ENCODE data around the gene PTPN22. TPM values are rescaled to one million over a fixed set of nuclear protein-coding genes. Genes with fewer than 3 reads are reported as not detected.

PTPN22 gene
- total RNA-seq, 1 donor from 2014 or later, result 0.44 TPM

DNA sequence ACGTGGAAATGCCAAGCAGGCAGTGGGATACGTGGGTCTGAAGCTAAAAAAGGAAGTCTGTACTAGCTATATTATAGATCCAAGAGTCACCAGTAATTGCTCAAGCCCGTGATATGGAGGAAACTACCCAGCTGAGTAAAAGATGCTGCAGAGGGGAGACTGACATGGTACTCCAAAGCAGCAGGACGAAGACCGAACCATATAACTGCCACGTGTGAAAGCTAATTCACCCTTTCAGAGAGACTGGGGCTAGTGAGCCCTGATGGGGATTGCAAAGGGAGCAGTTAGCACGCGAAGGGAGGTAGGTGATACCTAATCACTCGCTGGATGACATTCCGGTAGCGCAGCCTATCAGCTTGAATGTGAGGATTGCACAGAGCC lies 32.8 kb upstream of the PTPN22 start:
- Histone ChIP-seq H3K9me3 (replicated peaks) (no peaks in the 10 kb centered on the region), H3K27ac (replicated peaks) (peak overlapping the region; percentile 93), H3K27me3 (ENCODE audit: low read depth) (no peaks in the 10 kb centered on the region), H3K4me3 (peak overlapping the region; percentile 71), H3K4me1 (peaks cover 42% of the 10 kb centered on the region), H3K36me3 (peaks cover 51% of the 10 kb centered on the region)
- intact Hi-C loops (cut with micrococcal nuclease), result loop anchor here (2.0 kb wide), 1 partner anchor 27 kb away; no protein-coding TSS in a partner anchor
- DNase-seq, result no peak
- TF ChIP-seq CTCF (IDR thresholded peaks at IDR 0.05; ENCODE audit: borderline replicate concordance), result no peak

DNA sequence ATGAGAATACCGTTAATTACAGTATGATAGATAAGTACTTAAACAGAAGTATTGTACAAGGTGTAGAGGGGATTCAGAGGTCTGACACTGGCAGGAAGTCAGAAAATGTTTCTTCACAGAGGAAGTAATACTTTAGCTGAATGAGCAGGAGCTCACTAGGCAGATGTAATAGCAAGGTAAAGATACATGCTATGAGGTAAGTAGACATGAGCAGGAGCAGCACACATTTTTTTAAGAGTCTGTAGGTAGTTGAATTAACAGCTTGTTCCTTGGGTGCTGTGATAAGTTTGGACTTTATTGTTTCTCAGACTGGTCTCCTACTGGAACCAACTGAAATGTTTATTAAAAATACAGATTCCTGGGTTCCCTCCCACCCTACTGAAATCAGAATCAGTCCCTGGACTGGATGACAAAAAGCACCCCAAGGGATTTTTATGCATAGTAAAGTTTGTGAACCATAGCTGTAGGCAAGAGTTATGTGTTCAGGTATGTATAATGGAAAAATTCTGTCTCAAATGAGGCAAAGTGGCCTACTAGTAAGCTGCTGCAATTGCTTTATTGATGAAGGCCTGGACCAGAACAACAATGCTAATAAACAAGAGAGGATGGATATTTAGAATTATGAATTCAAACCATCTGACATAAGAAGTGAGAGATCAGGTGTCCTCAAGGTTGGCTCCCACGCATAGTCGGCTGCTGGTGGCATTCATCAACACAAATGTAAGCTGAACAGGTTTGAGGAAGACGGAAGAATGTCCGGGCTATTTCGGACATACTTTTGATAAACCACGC lies 32.2 kb upstream of the PTPN22 start:
- no peak for TF ChIP-seq CTCF (IDR thresholded peaks at IDR 0.05; ENCODE audit: borderline replicate concordance)
- Histone ChIP-seq H3K36me3 (peaks cover 51% of the 10 kb centered on the region), H3K4me3 (peak overlapping the region; percentile 71), H3K9me3 (replicated peaks) (no peaks in the 10 kb centered on the region), H3K4me1 (peaks cover 47% of the 10 kb centered on the region), H3K27ac (replicated peaks) (peak overlapping the region; percentile 93), H3K27me3 (ENCODE audit: low read depth) (no peaks in the 10 kb centered on the region)
- DNase-seq, result no peak
- intact Hi-C loops (cut with micrococcal nuclease), result loop anchor here (2.0 kb wide), 1 partner anchor 27 kb away; no protein-coding TSS in a partner anchor

- Histone ChIP-seq H3K36me3 (peaks cover 65% of the 10 kb centered on the region), H3K4me3 (no peak overlapping the region), H3K27me3 (ENCODE audit: low read depth) (no peaks in the 10 kb centered on the region), H3K27ac (replicated peaks) (no peak overlapping the region), H3K9me3 (replicated peaks) (no peaks in the 10 kb centered on the region), H3K4me1 (peaks cover 44% of the 10 kb centered on the region)
- DNase-seq, result no peak
- TF ChIP-seq CTCF (IDR thresholded peaks at IDR 0.05; ENCODE audit: borderline replicate concordance), result no peak
- intact Hi-C loops (cut with micrococcal nuclease), result no loop called here
These were observed 29.7 kb upstream of the PTPN22 start for GRCh38 chr1:113901191-113901590.

DNA sequence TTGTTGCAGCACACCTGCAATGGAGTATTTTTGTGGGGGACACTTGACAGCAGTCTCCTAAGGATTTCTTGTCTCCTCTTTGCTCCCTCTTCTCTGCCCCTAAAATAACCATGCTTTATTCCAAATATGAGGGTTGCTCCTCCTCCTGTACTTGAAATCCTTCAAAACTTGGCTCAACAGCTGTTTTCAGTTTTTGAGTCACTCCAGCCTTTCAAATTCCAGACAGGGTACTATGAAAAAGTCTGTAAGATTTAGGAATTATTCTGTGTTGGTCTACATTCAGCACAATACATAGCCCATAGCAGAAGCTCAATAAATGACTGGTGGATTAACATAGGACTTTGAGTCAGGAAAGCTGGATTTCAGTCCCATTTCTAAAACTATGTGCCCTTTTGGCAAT lies 27.6 kb upstream of the PTPN22 start:
- Histone ChIP-seq H3K27me3 (ENCODE audit: low read depth) (no peaks in the 10 kb centered on the region), H3K4me1 (peaks cover 30% of the 10 kb centered on the region), H3K9me3 (replicated peaks) (no peaks in the 10 kb centered on the region), H3K27ac (replicated peaks) (no peak overlapping the region), H3K36me3 (peaks cover 83% of the 10 kb centered on the region), H3K4me3 (no peak overlapping the region)
- no peak for DNase-seq
- intact Hi-C loops (cut with micrococcal nuclease), result no loop called here
- TF ChIP-seq CTCF (IDR thresholded peaks at IDR 0.05; ENCODE audit: borderline replicate concordance), result no peak

GRCh38 chr1:113898241-113898814 lies 26.8 kb upstream of the PTPN22 start:
- H3K4me1 ChIP-seq, result peaks cover 22% of the 10 kb centered on the region
- peaks cover 83% of the 10 kb centered on the region for H3K36me3 ChIP-seq
- H3K27ac ChIP-seq (replicated peaks), result no peak overlapping the region
- DNase-seq, result no peak
- H3K27me3 ChIP-seq (ENCODE audit: low read depth), result no peaks in the 10 kb centered on the region
- no peak for TF ChIP-seq CTCF (IDR thresholded peaks at IDR 0.05; ENCODE audit: borderline replicate concordance)
- intact Hi-C loops (cut with micrococcal nuclease), result no loop called here
- H3K9me3 ChIP-seq (replicated peaks), result no peaks in the 10 kb centered on the region
- no peak overlapping the region for H3K4me3 ChIP-seq

All from left ventricle myocardium inferior (tissue), 1 donor.